GM19239 (cell line): ENCODE measurements around the gene ZNF664.

Experiments used
- DNase-seq: peaks from one replicate; pipeline ENCODE4 v3.0.0; 2011; ENCODE audit warnings: low spot score; ENCODE audit not compliant: insufficient read length
- FAIRE-seq: peaks from 2 replicates; lab custom pipeline; 2011; peaks lifted over from hg19 to GRCh38; lab: Jason Lieb, UNC

ZNF664 gene

GRCh38 chr12:123972457-123973401 lies at the start of gene ZNF664, which contains the start of gene CCDC92:
ZNF664 (plus strand) TSS chr12:123973215; CDS start chr12:124012145, 38,930 bp downstream.
CCDC92 (minus strand) TSS chr12:123972831; CDS start chr12:123944305, 28,526 bp downstream.
- peak; percentile 95 for DNase-seq
- peak; percentile 86 for FAIRE-seq

GRCh38 chr12:123923927-123924326 lies 49.1 kb upstream of the ZNF664 start:
- FAIRE-seq (no peak), DNase-seq (no peak)

GRCh38 chr12:123924539-123924938 lies 48.5 kb upstream of the ZNF664 start:
- FAIRE-seq (no peak), DNase-seq (no peak)

GRCh38 chr12:123928274-123928865 lies 44.6 kb upstream of the ZNF664 start:
- DNase-seq (no peak), FAIRE-seq (no peak)

- DNase-seq (no peak), FAIRE-seq (no peak)
Measured at GRCh38 chr12:123928897-123929296, 44.1 kb upstream of the ZNF664 start.

- FAIRE-seq (no peak), DNase-seq (no peak)
Measured at GRCh38 chr12:123929946-123930583, 43.0 kb upstream of the ZNF664 start.

- FAIRE-seq (no peak), DNase-seq (no peak)
Measured at GRCh38 chr12:123931686-123932321, 41.2 kb upstream of the ZNF664 start.

- no peak for DNase-seq
- no peak for FAIRE-seq
Measured at GRCh38 chr12:123933214-123933613, 39.8 kb upstream of the ZNF664 start.

- FAIRE-seq (no peak), DNase-seq (no peak)
Measured at GRCh38 chr12:123934016-123934620, 38.9 kb upstream of the ZNF664 start.

- DNase-seq, result no peak
- no peak for FAIRE-seq
Measured at GRCh38 chr12:123934829-123935228, 38.2 kb upstream of the ZNF664 start.

- DNase-seq (no peak), FAIRE-seq (no peak)
Measured at GRCh38 chr12:123935956-123936355, 37.1 kb upstream of the ZNF664 start.

- FAIRE-seq (no peak), DNase-seq (no peak)
Measured at GRCh38 chr12:123936471-123936870, 36.5 kb upstream of the ZNF664 start.

- no peak for DNase-seq
- no peak for FAIRE-seq
Measured at GRCh38 chr12:123936956-123937706, 35.9 kb upstream of the ZNF664 start.

GRCh38 chr12:123937707-123938591 lies 35.1 kb upstream of the ZNF664 start:
- FAIRE-seq (peak; percentile 51), DNase-seq (peak; percentile 41)

- no peak for DNase-seq
Measured at GRCh38 chr12:123938679-123939480, 34.1 kb upstream of the ZNF664 start.

GRCh38 chr12:123939716-123940626 lies 33.0 kb upstream of the ZNF664 start:
- no peak for FAIRE-seq
- DNase-seq, result no peak

More at GRCh38 chr12:123938679-123939480, 34.1 kb upstream of the ZNF664 start:
- FAIRE-seq, result no peak

GRCh38 chr12:123940627-123940966 lies 32.4 kb upstream of the ZNF664 start:
- DNase-seq, result no peak
- no peak for FAIRE-seq
